GM18870 (cell line): ENCODE results near the gene PPP2R5D.

Experiments used
- ATAC-seq: cut with Tn5 transposase; IDR thresholded peaks from one replicate; pipeline ENCODE4 v1.9.1; 2021; ENCODE audit warnings: moderate library complexity; ENCODE audit not compliant: unreplicated experiment

The PPP2R5D gene

GRCh38 chr6:42963179-42963854 lies 21.1 kb upstream of the PPP2R5D start:
- ATAC-seq: no peak

- ATAC-seq: no peak
These were observed 20.3 kb upstream of the PPP2R5D start for GRCh38 chr6:42963855-42964605.

GRCh38 chr6:42966571-42966970 lies 17.8 kb upstream of the PPP2R5D start:
- ATAC-seq: no peak

- no peak for ATAC-seq
These were observed 17.1 kb upstream of the PPP2R5D start for GRCh38 chr6:42967228-42967627.

- ATAC-seq: no peak
These were observed 16.2 kb upstream of the PPP2R5D start for GRCh38 chr6:42968126-42968701.

GRCh38 chr6:42968783-42969182 lies 15.6 kb upstream of the PPP2R5D start:
- ATAC-seq: no peak

GRCh38 chr6:42969431-42969830 lies 14.9 kb upstream of the PPP2R5D start:
- ATAC-seq: no peak

GRCh38 chr6:42969934-42970333 lies 14.4 kb upstream of the PPP2R5D start:
- no peak for ATAC-seq

GRCh38 chr6:42970871-42971612 lies 13.3 kb upstream of the PPP2R5D start:
- no peak for ATAC-seq

GRCh38 chr6:42971746-42972327 lies 12.5 kb upstream of the PPP2R5D start:
- ATAC-seq: no peak

GRCh38 chr6:42973926-42974325 lies 10.4 kb upstream of the PPP2R5D start:
- no peak for ATAC-seq

GRCh38 chr6:42974919-42975505 lies 9.4 kb upstream of the PPP2R5D start:
- ATAC-seq: no peak

GRCh38 chr6:42978487-42978838 lies 5.9 kb upstream of the PPP2R5D start:
- ATAC-seq: no peak

GRCh38 chr6:42978839-42979522 lies 5.4 kb upstream of the PPP2R5D start, which contains the start of gene PEX6:
Gene PEX6 (minus strand): TSS chr6:42979181. CDS start chr6:42979150, 31 bp downstream.
- ATAC-seq: no peak

GRCh38 chr6:42979523-42980177 lies 4.7 kb upstream of the PPP2R5D start:
- no peak for ATAC-seq

- no peak for ATAC-seq
These were observed 2.5 kb upstream of the PPP2R5D start for GRCh38 chr6:42981836-42982235.

GRCh38 chr6:42984924-42985475 lies 630 bp downstream of the PPP2R5D start:
- ATAC-seq: no peak

GRCh38 chr6:42987533-42988451 lies 3.4 kb downstream of the PPP2R5D start:
- ATAC-seq: no peak
